GM18909 (cell line): ENCODE data around the gene COL4A6.

Source experiments
- ATAC-seq: cut with Tn5 transposase; IDR thresholded peaks from one replicate; pipeline ENCODE4 v1.9.1; 2021; ENCODE audit warnings: mild to moderate bottlenecking; ENCODE audit not compliant: unreplicated experiment, poor library complexity

The COL4A6 gene

GRCh38 chrX:108165383-108166111, 272.7 kb downstream of the COL4A6 start:
- ATAC-seq: peak; percentile 48

DNA sequence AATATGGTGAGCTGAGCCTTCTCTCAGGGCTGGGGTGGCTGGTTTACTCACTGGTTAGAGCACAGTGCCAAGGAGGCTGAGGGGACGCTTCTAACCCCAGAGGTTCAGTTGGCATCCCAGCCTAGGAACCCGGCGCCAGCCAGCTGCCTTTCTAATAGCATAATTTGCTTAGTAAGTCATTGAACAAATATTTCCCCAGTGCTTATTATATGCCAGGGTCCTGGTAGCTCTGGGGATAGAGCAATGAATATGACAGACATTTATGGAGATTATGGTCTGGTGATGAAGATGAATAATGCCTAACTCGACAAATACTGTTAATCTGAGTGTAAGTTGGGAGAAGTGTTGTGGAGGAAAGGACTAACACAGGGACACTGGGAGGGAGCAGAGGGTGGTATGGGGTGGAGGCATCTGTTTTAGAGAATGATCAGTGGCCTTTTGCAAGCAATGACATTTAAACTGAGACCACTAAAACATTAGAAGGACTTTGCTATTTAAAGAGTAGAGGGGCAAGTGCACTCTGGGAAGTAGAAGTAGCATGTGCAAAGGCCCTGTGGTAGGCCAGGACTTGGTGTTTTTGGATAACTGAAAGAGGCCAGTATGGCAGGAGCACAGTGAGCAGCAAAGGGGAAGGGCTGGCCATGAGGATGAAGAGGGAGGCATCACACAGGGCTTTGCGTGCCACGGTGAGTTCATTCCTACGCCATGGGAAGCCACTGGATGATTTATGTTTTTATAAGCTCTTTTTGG, 274.7 kb downstream of the COL4A6 start:
- ATAC-seq: no peak

DNA sequence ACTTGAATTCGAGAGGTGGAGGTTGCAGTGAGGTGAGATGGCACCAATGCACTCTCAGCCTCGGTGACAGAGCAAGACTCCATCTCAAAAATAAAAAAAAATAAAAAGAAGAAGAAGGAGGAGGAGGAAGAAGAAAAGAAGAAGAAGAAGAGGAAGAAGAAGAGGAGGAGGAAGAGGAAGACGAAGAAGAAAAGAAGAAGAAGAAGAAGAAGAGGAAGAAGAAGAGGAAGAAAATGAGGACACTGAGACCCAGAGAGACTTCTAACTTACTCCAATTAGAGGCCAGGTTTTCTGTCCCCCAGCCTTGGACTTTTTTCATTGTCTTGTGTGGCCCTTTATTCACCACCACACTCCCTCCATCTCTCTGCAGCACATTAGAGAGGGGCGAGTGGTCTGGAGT, 276.0 kb downstream of the COL4A6 start:
- no peak for ATAC-seq

DNA sequence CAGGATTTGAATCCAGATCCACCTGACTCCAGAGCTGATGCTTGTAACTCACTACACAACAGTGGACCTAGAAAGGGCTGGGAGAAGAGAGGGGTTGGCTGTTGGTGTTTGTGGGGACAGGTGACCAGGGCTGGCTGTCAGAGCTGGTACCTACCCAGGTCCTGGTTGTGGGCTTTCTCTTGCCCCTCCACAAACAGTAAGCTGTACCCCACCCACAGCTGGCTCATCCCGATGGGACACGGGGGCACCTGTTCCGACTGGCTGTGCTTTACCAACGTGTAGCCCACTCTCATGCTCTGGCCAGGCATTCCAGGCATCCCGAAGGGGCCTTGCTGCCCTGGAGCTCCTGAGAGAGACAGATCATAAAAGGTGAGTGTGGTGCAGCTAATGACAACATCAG, 277.9 kb downstream of the COL4A6 start:
- no peak for ATAC-seq

- ATAC-seq: no peak
Measured at GRCh38 chrX:108159028-108159670, 279.1 kb downstream of the COL4A6 start.

DNA sequence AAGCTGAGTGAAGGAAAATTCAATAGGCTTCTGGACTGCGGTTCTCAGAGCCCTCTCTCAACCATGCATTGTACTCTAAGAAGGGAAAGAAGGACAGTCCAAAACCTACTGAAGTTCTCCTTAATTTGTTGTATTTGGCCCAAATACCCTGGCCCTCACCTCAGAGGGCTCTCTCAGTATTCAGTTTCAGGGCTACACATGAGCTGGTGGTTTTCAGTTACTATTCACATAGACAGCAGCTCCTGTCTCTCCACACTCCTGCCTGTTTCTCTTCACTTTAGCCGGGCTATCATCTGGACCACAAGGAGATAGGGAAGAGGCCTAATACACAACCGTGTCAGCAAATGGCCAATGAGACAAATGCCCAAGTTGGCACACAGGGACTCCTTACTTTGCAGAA, 280.6 kb downstream of the COL4A6 start:
- no peak for ATAC-seq

DNA sequence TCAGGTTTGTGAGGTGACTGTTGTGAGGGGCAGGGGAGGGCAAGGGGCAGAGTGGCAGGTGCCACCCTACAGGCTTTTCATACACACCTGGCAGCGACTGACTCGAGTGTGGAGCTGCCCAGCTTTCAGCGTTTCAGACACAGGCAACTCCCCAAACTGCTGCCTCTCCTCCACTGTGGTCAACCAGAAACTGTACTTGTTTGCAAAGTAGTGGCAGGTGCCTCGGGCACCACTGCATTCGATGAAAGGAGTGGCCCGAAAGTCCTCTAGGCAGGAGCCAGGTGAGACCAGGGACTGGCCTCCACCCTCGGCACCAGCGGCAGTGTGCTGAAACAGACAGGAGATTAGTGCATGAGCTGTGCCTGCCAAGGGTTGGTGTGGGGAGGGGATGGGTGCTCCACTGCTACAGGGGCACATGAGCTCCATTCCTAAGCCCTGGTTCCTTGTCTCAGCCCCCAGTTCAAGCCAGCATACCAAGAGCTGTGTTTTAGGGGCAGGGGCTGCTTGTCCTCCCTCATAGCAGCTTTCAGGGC, 281.2 kb downstream of the COL4A6 start:
- no peak for ATAC-seq

DNA sequence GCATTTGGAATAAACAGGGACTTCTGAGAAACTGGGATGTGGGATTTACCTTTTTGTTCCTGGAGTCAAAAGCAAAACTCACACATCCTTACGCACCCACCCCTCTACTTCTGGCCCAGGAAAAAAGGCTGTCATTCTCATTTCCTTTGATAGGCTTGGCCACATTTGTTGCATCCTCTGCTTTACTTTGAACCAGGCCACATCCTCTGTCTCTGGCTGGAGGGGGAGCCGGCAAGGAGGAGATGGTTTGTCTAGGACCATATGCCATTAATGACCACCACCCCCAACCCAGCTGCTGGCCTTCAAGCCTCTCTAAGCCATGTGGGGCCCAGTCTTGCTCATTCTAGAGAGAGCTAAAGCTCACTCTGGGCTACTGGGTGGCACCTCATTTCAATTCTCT, 282.1 kb downstream of the COL4A6 start:
- no peak for ATAC-seq

DNA sequence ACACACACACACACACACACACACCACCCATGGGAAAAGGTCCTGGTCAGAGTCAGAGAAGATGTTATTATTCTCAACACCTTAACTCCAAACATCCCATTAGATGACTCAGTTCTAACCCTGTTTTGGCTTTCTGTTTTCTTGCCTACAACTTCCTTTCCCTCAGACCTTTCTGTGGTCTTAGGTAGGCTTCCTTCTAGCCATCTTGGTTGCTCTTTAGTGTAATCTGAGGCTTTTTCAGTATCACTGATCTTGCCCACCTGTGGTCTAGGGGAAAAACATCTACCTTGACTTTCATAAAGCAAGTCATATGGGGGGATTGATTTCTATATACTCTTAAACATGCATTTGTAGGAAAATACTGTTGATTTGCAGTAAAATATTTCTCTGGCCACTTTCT, 289.7 kb downstream of the COL4A6 start:
- ATAC-seq: peak; percentile 78

DNA sequence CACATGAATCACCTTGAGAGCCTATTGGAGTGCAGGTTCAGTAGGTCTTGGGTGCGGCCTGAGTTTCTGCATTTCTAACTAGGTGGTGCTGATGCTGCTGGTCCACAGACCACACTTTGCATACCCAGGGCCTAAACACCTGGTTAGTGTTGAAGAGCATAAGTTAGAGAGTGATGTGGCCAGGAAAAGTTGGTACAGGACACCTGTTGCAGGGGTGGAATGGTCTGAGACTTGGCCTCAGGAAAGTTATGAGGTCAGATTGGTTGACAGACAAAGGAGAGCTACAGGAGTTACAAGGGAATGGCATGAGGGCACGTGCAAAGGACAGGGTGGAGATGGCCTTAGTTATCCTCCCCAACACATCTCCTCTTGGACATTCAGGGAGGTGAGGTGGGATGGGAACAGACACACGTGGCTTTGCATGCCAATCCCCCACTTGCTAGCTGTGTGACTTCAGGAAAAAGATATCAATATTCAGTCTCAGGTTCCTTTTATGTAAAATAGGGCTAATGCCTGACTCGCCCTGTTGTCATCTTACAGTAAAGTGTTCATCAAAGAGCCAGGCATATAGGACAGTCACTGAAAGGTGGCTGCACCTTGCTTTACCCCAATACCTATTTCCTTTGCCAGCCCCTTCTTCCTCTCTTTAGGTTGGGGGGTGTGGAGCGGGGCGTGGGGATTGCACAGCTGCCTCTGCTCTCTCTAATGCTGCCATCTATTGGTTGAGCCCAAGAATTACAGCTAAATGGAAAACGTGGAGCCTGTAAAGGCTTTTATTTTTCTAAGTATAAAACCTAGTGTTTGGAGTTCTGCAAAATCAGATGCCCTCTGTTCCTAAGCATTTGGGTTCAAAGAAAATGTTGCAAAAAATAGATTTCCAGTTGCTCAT, 299.2 kb downstream of the COL4A6 start:
- ATAC-seq: no peak

- ATAC-seq: no peak
Measured at GRCh38 chrX:108134724-108135123, 303.5 kb downstream of the COL4A6 start.

GRCh38 chrX:108132876-108133275, 305.3 kb downstream of the COL4A6 start:
- no peak for ATAC-seq

- ATAC-seq: no peak
Measured at GRCh38 chrX:108132034-108132433, 306.2 kb downstream of the COL4A6 start.

DNA sequence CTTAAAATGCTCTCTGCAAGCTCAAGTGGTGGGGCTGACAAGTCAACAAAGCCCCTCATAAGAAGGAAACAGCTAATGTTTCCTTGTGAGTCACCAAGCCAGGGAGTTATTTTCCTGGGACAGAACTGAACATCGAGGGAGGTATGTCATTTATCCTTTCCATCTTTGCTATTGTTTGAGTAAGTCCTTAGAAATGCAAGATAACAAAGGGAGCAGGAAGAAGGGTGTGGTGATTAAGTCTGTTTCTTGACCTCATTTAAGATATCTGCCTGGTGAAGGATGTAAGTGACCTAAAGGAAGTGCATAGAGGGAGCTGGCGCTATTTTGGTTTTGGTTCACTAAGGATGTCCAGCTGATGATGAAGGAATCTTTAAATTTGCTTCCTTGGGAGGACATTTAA, 306.8 kb downstream of the COL4A6 start:
- no peak for ATAC-seq

DNA sequence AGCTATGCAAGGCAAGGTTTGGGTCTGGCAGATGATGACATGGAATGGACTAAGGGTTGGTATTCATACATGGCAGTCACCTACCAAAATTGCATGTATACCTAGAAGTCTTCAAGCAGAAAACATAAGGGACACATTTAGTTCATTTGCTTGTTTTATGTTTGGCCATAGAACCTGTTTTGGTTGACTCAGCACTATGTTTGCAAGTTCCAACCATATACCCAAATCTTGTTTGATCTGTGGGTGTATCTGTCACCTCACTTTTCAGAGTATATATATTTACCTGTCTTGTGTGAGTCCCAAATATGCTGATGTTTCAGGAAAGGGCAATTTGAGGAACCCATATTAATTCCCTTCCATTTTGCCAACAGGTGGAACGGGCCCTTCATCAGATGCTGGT, 307.3 kb downstream of the COL4A6 start:
- no peak for ATAC-seq

- ATAC-seq: no peak
Measured at GRCh38 chrX:108127152-108127551, 311.1 kb downstream of the COL4A6 start.

GRCh38 chrX:108126661-108127060, 311.6 kb downstream of the COL4A6 start:
- ATAC-seq: no peak

DNA sequence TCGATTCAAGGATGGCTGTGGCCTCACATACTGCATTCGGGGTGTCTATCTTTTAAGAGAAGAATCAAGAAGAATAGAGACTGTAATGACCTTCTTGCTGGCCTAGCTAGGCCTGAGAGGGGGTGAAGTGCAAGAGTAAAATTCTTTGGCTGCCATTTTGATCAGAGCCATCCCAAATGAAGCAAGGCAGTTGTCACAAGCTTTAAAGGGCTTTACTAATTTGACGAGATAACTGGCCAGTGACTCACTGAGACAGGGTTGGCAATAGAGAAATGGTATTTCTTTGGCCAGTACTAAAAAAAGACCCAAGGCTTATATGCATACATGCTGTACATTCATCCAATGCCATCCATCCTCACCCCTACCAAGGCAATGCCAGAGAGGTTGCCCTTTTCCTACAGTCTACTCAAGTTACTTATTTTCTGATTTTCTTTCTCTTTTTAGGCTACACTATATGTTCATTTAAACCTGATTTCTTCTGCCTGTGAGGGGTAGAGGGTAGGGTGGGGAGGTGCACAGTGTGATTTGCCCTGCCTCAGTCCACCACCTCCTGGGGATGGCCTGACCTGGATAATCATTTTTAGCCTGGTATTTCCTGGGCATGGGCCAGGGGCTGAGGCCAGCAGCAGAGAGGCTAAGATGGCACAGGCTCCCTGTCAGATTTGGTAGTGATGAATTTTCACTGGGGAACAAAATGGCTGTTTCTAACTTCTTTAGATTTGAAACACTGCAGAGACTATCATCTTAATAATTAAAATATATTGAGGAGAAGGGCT, 314.4 kb downstream of the COL4A6 start:
- no peak for ATAC-seq

- no peak for ATAC-seq
Measured at GRCh38 chrX:108122748-108123147, 315.5 kb downstream of the COL4A6 start.
